ENCODE data around the gene DISC1.
"Not testable (repeated sequence)": the region's sequence is repeated elsewhere in the genome, so short reads cannot be mapped to it uniquely, and the experiment has no call there.

DNA sequence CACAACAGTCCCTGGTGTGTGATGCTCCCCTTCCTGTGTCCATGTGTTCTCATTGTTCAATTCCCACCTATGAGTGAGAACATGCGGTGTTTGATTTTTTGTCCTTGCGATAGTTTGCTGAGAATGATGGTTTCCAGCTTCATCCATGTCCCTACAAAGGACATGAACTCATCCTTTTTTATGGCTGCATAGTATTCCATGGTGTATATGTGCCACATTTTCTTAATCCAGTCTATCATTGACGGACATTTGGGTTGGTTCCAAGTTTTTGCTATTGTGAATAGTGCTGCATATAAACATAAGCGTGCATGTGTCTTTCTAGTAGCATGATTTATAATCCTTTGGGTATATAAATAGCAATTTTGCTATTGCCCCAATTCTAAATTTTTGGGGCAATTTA, 19.6 kb downstream of the DISC1 start:
- TF ChIP-seq, protein P1, sequence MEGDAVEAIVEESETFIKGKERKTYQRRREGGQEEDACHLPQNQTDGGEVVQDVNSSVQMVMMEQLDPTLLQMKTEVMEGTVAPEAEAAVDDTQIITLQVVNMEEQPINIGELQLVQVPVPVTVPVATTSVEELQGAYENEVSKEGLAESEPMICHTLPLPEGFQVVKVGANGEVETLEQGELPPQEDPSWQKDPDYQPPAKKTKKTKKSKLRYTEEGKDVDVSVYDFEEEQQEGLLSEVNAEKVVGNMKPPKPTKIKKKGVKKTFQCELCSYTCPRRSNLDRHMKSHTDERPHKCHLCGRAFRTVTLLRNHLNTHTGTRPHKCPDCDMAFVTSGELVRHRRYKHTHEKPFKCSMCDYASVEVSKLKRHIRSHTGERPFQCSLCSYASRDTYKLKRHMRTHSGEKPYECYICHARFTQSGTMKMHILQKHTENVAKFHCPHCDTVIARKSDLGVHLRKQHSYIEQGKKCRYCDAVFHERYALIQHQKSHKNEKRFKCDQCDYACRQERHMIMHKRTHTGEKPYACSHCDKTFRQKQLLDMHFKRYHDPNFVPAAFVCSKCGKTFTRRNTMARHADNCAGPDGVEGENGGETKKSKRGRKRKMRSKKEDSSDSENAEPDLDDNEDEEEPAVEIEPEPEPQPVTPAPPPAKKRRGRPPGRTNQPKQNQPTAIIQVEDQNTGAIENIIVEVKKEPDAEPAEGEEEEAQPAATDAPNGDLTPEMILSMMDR (IDR thresholded peaks at IDR 0.05): not testable (repeated sequence)
- not testable (repeated sequence) for TF ChIP-seq POLR2A (IDR thresholded peaks at IDR 0.05)

All from vagina (tissue), 2 donors.